Measurements from ENCODE around the gene PLP2.
"Not testable (repeated sequence)": the region's sequence is repeated elsewhere in the genome, so short reads cannot be mapped to it uniquely, and the experiment has no call there.

PLP2 gene, protein sequence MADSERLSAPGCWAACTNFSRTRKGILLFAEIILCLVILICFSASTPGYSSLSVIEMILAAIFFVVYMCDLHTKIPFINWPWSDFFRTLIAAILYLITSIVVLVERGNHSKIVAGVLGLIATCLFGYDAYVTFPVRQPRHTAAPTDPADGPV

DNA sequence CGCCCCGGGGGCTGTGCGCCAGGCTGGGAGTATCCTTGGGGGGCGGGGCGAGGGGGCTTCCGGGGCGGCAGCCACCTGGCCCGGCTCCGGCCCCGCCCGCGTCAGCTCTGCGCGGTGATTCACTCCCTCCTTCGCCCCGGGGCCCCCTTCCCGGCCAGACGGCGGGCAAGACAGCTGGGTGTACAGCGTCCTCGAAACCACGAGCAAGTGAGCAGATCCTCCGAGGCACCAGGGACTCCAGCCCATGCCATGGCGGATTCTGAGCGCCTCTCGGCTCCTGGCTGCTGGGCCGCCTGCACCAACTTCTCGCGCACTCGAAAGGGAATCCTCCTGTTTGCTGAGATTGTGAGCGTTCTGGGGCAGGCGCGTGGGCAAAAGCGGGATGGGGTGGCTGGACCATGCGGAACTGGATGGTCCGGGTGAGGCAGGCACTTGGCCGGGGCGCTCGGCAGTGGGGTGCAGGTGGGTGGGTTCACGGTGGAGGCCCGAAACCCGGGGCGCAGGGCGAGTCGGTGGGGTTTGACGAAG, at the start of gene PLP2:
Gene PLP2 (plus strand): TSS at position 147 of the 528 bp plus-strand sequence. CDS start 103 bp downstream, at position 250.
- peak in 6 of 56 donors; percentile 0 to 26 (median 3) for DNase-seq

DNA sequence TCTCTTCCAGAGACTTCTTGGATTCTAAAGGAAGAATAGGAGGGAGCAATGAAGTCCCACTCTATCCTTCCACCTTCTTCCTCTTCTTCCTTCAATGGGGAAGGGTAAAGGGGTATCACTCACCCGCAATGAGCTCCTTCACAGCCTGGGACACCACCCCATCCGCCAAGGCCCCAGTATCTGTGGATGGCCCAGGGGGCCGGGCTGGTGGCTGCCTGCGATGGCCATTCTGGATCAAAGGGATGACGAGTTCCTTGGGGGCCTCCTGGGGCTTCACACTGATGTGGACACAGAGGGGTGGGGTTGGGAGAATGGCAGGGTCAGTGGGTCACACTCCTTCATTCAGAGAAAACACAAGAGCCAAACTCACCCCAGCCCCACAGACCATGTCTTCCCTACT, 49.2 kb upstream of the PLP2 start:
- no peak for DNase-seq

- not testable (repeated sequence) for DNase-seq
Measured at GRCh38 chrX:49127742-49128258, 43.9 kb upstream of the PLP2 start.

GRCh38 chrX:49129427-49129826, 42.3 kb upstream of the PLP2 start:
- no peak for DNase-seq

GRCh38 chrX:49132275-49132674, 39.4 kb upstream of the PLP2 start:
- DNase-seq: not testable (repeated sequence)

DNA sequence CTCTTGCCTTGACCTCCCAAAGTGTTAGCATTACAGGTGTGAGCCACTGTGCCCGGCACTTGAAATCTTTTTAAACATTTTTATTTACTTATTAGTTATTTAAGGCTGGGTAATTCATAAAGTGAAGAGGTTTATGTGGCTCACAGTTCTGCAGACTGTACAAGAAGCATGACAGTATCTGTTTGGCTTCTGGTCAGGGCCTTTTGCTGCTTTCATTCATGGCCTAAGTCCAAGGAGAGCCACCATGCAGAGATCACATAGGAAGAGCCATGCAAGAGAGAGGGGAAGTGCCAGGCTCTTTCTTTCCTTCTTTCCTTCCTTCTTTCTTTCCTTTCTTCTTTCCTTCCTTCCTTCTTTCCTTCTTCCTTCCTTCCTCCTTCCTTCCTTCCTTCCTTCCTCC, 37.9 kb upstream of the PLP2 start:
- no peak for DNase-seq

DNA sequence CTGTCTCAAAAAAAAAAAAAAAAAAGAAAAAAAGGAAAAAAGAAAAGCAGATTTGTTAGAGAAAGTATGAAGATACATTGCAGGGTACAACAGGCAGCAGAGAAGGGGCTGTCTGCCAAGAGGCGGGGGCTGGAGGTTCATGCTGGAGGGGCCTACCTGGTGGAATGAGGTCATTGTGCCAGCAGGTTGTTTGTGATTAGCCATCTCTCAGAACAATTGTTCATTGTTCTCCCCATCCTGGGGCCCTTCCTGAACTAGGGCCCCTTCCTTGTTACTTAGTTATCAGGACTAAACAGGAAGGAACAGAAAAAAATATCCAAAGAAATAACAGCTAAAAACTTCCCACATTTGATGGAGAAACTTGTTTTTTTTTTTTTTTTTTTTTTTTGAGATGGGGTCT, 34.2 kb upstream of the PLP2 start:
- no peak for DNase-seq

- no peak for DNase-seq
Measured at GRCh38 chrX:49139713-49140112, 32.0 kb upstream of the PLP2 start.

DNA sequence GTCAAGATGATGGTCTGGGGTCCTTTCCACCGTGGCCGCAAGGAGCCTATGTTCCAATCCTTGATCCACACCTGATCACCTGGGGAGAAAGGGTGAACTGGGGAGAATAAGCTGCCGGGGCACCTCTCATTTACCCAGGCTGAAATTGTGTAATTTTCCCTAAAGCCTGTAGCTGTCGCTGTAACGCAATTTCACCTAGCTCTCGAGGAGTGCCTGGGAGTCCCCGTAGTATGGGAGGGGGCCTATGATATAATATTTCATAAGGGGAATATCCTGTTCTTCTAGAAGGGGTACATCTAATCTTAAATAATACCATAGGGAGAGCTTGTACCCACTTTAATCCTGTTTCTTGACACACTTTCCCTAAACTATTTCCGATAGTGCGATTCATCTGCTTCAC, 29.4 kb upstream of the PLP2 start:
- DNase-seq: peak in 1 of 56 donors; percentile 1

DNA sequence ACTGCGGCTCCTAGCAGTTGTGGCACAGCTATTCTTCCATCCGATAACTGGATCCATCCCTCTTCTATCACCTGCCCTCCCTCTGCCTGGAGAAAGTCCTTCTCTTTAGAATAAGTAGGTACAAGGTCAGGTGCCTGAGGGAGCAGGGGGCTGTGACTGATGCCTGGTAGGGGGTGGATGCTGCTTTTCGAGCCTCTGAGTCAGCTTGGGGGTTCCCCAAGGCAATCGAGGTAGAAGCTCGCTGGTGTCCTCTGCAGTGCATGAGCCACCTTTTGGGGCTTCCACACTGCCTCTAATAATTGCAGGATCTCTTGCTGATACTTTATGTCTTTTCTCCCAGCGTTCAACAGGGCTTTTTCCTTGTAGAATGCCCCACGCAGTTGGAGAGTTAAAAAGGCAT, 28.5 kb upstream of the PLP2 start:
- DNase-seq: not testable (repeated sequence)

DNA sequence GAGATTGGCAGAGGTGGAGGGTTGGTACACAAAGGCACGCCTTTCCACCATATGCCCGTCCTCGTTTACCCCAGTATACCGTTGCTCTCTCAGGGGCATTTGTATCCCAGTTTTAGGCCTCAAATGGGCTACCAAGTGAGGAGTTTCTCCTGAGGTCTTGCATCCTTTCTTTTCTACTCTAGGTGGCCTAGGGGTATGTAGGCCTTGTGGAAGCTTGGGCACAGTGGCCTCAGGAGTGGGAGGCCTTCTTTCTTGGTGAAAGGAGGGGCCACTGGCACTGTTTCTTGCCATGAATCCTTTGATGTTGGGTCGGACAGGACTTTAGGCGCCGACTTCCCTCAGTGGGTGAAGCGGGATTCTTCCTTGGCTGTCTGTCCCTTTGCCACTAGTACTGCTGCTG, 24.4 kb upstream of the PLP2 start:
- DNase-seq: no peak

- no peak for DNase-seq
Measured at GRCh38 chrX:49147936-49148335, 23.8 kb upstream of the PLP2 start.

DNA sequence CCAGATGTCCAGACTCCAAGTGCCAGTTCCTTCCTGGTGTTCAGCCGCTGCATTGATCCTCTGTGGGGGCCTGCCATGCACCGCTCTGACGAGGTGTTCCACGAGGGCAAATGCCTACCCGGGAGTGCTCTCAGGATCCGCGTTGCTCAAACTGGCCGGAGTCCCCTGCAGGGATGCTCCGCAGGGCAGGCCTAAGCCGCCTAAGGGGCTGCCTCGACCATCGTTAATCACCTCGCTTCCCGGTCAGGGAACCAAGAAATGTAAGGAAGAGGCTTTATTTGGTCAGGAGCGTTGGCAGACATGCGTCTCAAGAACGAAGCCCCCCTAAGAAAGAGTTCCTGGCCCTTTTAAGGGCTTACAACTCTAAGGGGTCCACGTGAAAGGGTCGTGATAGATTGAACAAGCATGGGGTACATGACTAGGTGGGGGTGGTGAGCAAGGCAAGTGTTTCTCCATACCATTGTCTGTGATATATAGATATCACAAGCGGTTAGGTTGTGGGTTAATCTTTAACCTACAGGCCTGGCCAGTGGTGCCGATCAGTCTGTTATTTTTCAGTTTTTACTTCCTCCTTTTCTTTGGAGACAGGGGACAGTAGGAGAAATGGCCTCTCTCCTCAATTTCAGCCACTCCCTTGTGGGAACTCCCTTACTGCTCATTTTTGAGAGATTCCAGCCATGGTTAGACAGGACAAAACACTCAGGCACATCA, 23.2 kb upstream of the PLP2 start:
- not testable (repeated sequence) for DNase-seq

- not testable (repeated sequence) for DNase-seq
Measured at GRCh38 chrX:49149291-49149690, 22.4 kb upstream of the PLP2 start.

- DNase-seq: no peak
Measured at GRCh38 chrX:49153467-49153866, 18.2 kb upstream of the PLP2 start.

- peak in 23 of 56 donors; percentile 1 to 46 (median 12) for DNase-seq
Measured at GRCh38 chrX:49155243-49155899, 16.3 kb upstream of the PLP2 start.

DNA sequence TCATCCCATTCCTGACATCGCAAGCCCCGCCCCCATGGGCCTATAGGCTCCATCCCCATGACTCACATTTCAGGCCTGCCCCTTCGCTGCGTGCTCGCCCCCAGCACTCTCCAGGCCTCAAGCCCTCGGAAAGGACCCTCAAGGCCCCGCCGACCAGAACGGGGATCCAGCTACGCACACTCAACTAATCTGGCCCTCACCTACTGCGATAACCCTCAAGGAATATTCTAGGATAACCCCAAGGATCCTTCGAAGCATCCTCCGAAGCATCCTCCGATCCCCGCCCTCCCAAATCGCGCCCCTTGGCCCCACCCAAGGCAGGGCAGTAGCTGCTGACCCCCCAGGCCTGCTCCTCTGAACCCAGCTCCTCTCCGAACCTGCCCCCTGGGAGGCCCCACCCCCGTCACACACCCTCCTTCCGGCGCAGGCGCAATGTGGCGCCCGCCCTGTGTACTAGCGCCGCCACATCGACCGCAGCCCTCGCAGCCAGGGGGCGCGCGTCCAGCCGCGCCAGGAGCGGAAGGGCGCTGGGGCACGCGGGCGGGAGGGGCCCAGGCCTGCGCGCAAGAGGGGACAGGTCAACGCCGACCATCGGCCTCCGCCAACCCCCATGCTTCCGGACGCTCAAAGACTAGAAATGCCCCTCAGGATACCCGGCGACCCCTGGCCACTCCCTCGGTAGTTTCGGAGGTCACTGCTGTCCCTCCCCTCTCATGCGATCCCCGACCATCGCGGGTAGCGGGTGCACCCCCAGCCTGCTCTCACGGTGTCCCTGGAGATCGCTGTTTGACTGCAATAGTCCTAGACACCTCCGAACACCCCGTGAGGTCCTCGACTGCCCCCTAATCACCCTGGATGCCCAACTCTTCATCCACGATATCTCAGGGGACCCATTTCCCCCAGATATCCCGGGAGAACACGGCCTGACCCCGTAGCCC, 15.5 kb upstream of the PLP2 start:
- DNase-seq: peak; percentile 8 to 90 (median 76)

DNA sequence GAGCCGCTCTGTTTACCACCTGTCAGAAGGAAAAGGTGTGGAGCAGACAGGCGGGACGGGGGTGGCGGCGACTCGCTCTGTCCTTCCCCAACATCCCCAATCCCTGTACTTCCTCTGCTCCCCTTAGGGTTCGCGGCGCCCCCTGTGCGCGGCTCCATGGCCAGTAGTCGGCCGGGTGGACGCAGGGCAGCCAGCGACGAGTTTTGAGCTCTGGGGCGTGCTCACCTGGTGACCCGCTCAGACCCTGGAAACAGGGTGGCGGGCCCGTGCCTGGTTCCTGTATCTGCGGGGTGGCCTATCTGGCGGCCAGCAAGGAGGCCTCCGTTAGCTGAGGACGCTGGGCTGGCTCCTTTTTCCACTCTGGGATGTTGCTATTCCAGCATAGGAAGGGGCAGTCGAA, 14.5 kb upstream of the PLP2 start:
- DNase-seq: peak in 1 of 56 donors; percentile 1

DNA sequence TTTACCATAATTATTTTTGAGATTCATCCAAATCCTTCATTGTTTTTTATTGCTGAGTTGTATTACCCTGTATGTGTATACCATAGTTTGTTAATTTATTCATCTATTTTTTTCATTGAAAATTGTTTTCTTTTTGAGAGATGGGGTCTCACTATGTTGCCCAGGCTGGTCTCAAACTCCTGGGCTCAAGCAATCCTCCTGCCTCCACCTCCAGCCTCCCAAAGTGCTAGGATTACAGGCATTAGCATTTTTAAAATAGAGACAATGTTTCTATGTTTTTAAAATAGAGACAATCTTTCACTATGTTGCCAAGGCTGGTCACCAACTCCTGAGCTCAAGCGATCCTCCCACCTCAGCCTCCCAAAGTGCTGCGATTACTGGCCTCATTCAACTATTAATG, 10.8 kb upstream of the PLP2 start:
- no peak for DNase-seq

GRCh38 chrX:49161632-49162031, 10.1 kb upstream of the PLP2 start:
- no peak for DNase-seq

GRCh38 chrX:49162620-49163019, 9.1 kb upstream of the PLP2 start, which contains the start of gene MAGIX:
Gene MAGIX (plus strand): TSS chrX:49162758. CDS start chrX:49162890, 132 bp downstream.
- no peak for DNase-seq
